CD4-positive, alpha-beta T cell treated with Interferon gamma for 1 hour (primary cell): ENCODE data around the gene GRM2.

Experiments
- DNase-seq: peaks from one replicate; pipeline ENCODE4 v3.0.0-alpha.2; 2020

Gene GRM2

DNA sequence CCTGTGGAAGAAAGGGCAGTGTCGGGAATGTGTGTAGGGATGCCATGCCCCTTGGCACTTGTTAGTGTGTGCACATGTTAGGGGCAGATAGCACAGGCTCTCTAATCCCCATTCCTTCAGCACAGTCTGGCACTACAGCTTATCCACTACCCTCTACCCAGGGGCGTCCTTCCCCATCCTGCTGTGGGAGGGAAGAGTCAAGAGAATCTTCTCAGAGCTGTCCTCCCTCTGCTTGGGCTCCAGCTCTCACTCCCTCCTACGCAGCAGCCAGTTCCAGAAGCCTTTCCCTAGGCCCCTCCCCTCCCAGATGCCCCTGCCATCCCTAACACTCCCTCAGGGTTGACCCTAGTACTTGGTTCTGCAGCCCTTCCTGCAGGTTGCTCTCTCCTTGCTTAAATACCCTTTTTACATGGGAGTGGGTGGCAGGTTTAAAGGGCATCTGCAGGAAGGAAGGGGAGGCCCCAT is 815 bp upstream of the GRM2 start:
- no peak for DNase-seq

GRCh38 chr3:51708216-51708845 is 1.5 kb downstream of the GRM2 start:
- DNase-seq, result no peak

GRCh38 chr3:51709004-51709420 is 2.1 kb downstream of the GRM2 start:
- no peak for DNase-seq

- DNase-seq, result no peak
These were observed 2.8 kb downstream of the GRM2 start for GRCh38 chr3:51709675-51710074.

GRCh38 chr3:51710631-51711351 is 3.9 kb downstream of the GRM2 start:
- no peak for DNase-seq

- no peak for DNase-seq
These were observed 4.6 kb downstream of the GRM2 start for GRCh38 chr3:51711352-51712037.

DNA sequence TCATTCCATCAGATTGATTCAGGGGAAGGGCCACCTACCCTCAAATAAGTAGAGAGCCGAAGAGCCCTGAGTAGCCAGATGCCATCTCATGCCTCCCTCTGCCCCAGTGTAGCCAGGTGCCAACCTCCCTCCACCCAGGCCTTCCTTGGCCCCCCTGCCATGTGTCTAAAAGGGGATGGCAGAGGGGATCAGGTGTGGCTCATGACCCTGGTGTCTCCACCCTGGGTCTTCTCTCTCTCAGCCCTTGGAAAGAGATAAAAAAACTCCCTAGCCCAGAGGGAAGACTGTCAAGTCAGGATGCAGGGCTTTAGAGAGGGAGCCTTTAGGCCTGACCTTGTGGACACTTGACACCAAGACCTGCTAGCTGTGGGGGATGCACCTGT is 5.2 kb downstream of the GRM2 start:
- DNase-seq, result no peak

DNA sequence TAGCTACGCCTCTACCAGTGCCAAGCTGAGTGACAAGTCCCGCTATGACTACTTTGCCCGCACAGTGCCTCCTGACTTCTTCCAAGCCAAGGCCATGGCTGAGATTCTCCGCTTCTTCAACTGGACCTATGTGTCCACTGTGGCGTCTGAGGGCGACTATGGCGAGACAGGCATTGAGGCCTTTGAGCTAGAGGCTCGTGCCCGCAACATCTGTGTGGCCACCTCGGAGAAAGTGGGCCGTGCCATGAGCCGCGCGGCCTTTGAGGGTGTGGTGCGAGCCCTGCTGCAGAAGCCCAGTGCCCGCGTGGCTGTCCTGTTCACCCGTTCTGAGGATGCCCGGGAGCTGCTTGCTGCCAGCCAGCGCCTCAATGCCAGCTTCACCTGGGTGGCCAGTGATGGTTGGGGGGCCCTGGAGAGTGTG is 5.7 kb downstream of the GRM2 start:
- DNase-seq, result no peak

DNA sequence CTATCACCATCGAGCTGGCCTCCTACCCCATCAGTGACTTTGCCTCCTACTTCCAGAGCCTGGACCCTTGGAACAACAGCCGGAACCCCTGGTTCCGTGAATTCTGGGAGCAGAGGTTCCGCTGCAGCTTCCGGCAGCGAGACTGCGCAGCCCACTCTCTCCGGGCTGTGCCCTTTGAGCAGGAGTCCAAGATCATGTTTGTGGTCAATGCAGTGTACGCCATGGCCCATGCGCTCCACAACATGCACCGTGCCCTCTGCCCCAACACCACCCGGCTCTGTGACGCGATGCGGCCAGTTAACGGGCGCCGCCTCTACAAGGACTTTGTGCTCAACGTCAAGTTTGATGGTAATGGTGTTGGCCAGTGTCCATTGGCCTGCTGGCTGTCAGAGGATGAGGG is 6.1 kb downstream of the GRM2 start:
- DNase-seq, result no peak

DNA sequence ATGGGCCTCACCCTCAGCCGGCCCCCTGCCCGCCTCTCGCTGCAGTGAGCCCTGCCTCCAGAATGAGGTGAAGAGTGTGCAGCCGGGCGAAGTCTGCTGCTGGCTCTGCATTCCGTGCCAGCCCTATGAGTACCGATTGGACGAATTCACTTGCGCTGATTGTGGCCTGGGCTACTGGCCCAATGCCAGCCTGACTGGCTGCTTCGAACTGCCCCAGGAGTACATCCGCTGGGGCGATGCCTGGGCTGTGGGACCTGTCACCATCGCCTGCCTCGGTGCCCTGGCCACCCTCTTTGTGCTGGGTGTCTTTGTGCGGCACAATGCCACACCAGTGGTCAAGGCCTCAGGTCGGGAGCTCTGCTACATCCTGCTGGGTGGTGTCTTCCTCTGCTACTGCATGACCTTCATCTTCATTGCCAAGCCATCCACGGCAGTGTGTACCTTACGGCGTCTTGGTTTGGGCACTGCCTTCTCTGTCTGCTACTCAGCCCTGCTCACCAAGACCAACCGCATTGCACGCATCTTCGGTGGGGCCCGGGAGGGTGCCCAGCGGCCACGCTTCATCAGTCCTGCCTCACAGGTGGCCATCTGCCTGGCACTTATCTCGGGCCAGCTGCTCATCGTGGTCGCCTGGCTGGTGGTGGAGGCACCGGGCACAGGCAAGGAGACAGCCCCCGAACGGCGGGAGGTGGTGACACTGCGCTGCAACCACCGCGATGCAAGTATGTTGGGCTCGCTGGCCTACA is 8.5 kb downstream of the GRM2 start:
- no peak for DNase-seq

DNA sequence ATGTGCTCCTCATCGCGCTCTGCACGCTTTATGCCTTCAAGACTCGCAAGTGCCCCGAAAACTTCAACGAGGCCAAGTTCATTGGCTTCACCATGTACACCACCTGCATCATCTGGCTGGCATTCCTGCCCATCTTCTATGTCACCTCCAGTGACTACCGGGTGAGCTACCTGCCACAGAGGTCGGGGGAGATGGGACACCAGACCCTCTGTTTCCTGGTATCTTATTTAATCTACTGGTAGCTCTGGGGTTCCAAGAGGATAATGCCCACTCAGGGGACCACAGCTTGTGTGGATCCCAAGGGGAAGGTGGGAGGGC is 9.1 kb downstream of the GRM2 start:
- DNase-seq, result no peak

DNA sequence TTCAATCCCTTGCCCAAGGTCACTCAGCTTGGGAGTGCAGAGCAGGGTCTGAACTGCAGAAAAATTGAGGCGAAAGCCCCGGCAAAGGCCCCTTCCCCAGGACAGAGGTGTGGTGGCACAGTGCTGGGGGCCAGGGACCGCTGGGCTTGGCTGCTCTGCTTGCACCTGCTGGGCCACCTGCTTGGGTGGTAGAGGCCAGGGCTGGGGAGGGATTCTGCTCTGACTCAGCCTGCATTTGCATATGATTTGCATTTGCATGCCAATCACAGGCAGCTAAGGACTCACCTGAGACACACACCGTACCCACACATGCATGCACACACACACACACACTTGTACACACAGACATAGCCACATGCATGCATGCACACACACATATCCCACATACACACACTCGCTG is 9.9 kb downstream of the GRM2 start:
- DNase-seq, result no peak

GRCh38 chr3:51717446-51717845 is 10.6 kb downstream of the GRM2 start:
- no peak for DNase-seq

DNA sequence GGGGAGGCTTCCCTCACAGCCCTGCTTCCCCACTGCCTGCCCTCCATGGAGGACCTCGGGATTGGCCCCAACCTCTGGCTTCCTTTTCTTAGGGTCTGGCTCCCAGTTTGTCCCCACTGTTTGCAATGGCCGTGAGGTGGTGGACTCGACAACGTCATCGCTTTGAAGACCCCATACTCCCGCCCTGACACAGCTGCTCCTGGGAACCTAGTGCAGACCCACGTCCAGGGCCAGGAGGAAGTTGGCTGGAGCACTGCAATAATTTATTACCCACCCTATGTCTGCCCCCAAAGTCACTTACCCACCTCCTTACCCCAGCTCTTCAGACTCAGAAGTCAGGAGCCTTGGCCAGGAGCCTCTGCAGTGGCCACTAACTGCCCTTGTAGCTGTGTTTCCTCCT is 11.1 kb downstream of the GRM2 start:
- DNase-seq, result no peak

GRCh38 chr3:51718547-51719409 is 11.9 kb downstream of the GRM2 start:
- DNase-seq, result peak; percentile 50

GRCh38 chr3:51719410-51720025 is 12.7 kb downstream of the GRM2 start:
- DNase-seq, result no peak

GRCh38 chr3:51720292-51721061 is 13.6 kb downstream of the GRM2 start:
- DNase-seq, result no peak

- DNase-seq, result no peak
These were observed 14.3 kb downstream of the GRM2 start for GRCh38 chr3:51721062-51721745.

DNA sequence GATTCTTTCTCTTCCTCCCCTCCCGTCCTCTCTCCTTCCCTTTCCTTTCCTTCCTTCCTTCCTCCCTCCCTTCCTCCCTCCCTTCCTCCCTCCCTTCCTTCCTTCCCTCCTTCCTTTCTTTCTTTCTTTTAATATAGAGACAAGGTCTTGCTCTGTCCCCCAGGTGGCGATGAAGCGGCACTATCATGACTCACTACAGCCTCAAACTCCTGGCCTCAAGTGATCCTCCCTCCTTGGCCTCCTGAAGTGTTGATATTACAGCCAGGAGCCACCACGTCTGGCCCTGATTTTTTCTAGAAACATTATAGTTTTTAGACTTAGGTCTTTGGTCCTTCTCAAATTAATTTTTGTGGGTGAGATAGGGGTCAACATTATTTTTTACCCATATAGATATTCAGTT is 15.5 kb downstream of the GRM2 start:
- DNase-seq, result no peak

DNA sequence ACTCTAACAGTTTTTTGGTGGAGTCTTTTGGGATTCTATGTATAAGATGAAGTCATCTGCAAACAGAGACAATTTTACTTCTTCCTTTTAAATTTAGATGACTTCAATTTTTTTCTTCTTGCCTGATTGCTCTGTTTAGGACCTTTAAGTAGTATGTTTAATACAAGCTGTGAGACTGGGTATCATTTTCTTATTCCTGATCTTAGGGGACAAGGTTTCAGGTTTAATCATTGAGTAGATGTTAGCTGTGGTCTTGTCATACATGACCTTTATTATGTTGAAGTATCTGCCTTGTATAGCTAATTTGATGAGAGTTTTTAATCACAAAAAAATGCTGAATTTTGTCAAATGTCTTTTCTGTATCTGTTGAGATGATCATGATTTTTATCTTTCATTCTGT is 20.6 kb downstream of the GRM2 start:
- DNase-seq, result no peak
